T1000 (cell line): ENCODE results near the gene EPHB1.

Experiments
- DNase-seq: peaks from one replicate; lab custom pipeline; 2025; ENCODE audit warnings: mixed read lengths; lab: John Stamatoyannopoulos, UW

Gene EPHB1

DNA sequence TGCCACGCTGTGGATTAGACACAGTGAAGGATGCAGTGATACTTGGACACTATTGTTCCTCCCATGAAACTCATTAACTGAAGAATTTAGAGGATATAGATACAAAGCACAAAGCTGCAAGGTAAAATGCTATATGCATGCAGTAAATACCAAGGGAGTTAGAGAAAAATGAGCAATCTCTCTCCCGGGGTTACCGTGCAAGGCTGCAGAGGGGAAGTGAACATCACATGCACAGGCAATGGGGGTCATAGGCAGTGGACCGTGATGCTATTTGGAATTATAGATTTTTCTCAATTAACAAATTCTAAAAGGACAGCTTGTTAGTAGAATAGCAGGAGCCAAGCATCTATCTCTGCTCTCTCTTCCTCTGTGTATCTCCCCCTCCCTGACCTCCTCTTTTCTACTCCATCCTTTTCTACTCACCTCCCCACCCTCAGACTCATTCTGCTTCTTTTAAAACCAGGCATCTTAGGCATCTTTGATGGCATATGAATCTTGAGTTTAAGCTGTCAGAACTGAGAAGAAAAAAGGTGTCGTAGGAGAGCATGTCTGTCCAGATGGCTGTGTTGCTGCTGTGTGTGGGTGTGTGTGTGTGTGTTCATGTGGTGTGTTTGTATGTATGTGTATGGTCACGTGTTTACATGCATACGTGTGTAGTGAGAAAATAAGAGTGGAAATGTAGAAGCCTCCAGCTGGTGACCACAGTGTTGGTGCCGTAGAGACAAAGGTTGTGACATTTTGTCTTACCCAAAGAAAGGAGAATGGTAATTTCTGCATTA is 339.0 kb downstream of the EPHB1 start:
- DNase-seq: no peak

DNA sequence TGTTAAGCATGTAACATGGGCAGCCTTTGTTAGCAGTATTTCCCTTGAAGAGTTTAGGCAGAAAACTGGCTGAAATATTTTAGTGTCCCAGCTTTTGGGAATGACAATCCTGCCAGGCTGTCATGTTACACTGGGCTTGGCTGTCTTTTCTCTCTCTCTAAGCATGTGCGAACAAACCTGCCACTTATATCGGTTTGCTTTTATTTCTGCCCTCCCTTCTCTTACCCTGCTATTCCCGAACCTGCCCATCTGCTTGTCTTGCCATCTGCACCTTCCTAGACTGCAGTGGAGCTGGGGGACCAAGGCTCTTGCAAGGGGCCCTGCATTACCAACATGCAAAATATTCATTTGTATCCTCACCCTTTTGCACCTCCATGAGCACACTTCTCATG is 339.6 kb downstream of the EPHB1 start:
- DNase-seq: no peak

- no peak for DNase-seq
Observed at GRCh38 chr3:135135445-135135844, 340.4 kb downstream of the EPHB1 start.

- DNase-seq: no peak
Observed at GRCh38 chr3:135136361-135137100, 341.5 kb downstream of the EPHB1 start.

DNA sequence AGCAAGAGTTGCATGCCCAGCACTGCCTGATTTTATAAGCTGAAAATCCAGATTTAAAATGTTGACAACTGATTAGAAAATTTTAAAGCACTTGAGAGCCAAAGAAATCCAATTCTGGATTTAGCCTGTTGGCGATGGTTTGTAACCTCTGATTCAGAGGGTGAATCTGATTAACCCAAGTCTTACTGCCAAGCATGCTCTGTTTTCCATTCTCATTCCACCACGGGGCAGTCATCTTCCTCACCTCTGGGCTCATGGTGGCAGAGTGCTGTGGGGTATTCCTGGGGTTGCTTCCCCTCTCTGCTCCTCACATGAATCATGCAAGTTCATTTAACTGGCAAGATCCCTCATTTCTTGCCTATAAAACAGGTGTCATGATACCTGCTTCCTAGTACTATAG is 342.2 kb downstream of the EPHB1 start:
- DNase-seq: no peak

DNA sequence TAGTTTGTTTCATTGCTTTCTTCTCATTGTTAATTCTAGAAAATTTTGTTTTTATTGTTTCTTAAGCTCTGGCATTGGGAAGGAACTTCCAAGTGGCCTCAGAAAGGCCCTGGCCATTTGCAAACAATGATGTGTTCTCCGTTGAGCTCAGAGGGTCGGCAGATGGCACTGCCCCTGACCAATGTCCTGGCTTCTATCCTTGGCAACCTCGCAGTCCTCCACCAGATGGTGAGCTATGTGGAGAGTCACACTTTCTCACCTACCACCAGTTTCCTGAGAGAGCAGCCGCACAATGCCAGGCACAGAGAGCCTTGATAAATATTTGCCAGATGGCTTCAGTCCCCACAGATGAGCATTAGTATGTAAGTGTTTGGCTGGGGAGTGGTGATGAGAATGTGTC is 343.7 kb downstream of the EPHB1 start:
- DNase-seq: no peak

DNA sequence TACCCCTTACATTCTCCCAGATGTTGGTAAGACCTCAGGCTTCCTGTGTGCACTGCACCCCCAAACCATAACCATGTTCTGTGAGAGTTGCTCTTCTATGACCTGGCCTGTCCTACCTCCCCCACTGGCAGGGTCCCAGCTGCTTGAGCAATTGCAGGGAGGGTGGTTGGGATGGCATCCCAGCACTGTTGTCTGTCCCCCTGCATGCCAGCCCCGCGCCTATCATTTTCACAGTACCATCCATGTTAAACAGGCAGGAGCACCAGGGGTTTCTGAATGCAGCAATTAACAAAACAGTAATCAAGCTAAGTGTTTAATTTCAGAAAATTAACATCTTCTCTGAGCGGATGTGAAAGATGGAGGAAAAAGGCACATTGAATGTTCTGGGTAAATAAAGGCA is 345.5 kb downstream of the EPHB1 start:
- no peak for DNase-seq

DNA sequence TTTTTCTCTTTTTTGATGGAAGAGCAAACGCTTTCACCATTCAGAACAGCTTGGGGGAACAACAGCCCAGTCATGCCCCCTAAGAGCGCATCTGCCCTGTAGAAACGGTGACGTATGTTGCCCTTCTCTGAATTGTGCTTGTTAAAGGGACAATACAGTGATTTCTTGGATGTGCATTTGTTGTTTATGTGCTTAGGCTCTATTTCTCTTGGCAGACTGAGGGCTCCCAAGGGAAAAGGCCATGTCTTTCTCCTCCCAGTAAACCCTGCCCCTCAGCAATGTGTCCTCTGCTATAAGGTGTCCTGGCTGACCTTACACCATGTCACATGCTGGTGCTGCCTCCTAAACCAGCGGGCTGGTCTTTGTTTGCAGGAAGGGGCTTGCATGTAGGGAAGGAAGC is 346.1 kb downstream of the EPHB1 start:
- no peak for DNase-seq

- DNase-seq: no peak
Observed at GRCh38 chr3:135141672-135142071, 346.6 kb downstream of the EPHB1 start.

GRCh38 chr3:135142530-135142929 is 347.5 kb downstream of the EPHB1 start:
- no peak for DNase-seq

DNA sequence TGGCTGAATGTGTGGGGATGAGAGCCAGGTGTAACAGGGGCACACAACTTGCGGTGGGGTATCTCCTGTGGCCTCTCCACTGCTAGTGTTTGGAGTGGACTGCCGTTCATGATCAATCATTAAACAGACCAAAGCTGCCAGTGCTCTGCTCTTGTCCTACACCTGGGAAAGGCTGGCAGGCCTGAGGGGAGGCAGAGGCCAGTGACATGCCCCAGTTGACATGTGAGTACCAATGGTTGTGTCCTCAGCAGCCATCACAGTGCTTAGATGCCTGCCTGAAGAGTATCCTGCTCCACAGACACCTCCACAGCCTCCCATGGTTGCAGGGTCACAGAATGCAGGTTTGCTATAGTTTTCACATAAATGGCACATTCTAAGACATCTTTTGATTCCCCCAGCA is 348.4 kb downstream of the EPHB1 start:
- no peak for DNase-seq

- DNase-seq: no peak
Observed at GRCh38 chr3:135145581-135145980, 350.5 kb downstream of the EPHB1 start.

DNA sequence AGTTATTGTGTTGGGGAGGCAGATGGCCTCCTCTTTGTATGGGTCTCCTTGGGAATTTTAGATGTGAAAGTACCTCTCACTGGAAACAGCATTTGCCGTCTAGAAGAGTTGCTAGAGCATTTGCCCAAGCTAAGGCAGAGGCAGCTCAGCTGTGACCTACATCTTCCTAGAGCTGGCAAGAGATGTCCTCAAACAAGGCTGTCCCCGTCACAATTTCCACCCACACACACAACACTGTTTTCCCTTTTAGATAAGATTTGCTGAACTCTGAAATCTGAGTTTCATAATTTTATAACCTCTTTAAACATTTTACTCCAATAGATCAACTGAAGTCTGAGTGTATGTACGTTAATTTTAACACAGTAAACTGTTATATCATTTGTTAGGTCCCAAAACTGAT is 352.6 kb downstream of the EPHB1 start:
- DNase-seq: no peak

- DNase-seq: no peak
Observed at GRCh38 chr3:135148398-135149020, 353.4 kb downstream of the EPHB1 start.

DNA sequence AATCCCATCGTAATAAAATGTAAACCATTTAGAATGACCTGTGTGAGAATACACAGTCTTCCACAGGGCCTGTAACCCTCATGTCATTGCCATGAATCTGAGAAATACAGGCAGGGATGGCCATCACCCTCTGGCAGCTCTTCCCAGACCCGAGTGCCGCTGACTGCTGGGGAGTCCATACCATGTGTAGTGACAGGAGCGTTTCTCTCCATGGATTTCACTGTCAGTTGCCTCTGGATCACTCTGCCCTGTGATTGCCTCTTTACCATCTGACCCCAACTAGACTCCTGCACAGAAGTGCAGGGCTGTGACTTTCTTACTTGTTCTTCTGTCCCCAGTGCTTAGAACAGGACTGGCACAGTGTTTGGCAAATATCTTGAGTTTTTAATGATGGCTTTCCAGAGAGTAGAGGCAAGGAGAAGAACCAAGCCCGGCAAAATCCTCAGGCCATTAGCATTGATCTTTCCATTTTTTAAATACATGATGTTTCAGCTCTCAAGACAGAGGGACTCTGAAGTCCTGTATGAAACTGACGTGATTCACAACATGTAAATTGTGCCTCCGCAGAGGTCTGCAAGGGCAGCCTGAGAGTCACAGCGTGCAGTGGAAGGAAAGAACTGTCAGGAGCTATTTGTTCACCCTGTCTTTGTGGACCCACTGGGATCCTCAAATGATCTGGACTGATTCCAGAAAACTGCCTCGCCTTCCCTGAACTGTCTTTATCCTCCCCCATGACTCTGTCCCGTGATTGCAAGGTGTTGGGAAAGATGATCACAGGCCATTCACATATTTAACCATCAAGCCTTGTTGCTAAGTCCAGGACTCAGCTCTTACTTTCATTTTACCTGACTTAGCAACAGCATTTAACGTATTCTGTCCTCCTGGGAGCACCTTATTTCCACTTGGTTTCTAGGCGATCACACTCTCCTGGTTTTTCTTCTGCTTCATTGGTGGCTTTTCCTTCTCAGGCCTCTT is 354.9 kb downstream of the EPHB1 start:
- no peak for DNase-seq

GRCh38 chr3:135154186-135154585 is 359.1 kb downstream of the EPHB1 start:
- no peak for DNase-seq

GRCh38 chr3:135155228-135155627 is 360.2 kb downstream of the EPHB1 start:
- DNase-seq: no peak

GRCh38 chr3:135155791-135156190 is 360.7 kb downstream of the EPHB1 start:
- no peak for DNase-seq

DNA sequence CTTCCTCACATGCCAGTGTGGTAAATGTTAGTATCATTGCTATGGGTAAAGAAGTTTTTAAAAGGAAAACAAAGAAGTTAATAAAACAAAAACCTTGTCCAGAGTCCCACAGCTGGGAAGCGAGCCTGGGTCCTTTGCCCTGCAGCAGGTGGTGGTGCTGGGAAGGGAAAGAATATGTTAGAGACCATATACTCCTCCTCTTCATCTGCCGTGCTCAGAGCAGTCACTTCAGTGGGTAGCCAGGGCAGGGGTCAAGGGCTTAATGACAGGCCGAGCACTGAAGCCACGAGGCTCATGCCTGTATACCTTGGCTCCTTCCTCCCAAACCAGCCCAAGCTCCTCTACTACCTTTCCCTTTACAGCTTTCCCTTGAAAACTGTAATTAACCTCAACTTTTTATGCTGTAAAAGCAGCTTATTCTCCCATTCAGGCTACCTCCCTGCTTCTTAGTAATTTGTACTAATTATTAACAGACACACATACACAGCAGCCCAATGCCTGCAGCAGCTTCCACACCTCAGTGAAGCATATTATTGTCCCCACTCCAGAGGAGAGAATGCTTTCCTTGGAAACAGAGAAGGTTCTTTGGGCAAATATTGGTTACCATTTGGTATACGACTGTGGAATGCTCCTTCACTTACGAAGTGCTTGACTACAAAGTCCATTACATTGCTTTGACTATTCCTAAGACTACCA is 362.1 kb downstream of the EPHB1 start:
- no peak for DNase-seq

- DNase-seq: no peak
Observed at GRCh38 chr3:135158520-135158919, 363.5 kb downstream of the EPHB1 start.

GRCh38 chr3:135159681-135160247 is 364.7 kb downstream of the EPHB1 start:
- no peak for DNase-seq
